HUDEP-2 (cell line): ENCODE results near the gene CEP112.
A peak's percentile ranks its signal among the peaks of the same experiment; 100 is the strongest.
"Not testable (repeated sequence)": the region's sequence is repeated elsewhere in the genome, so short reads cannot be mapped to it uniquely, and the experiment has no call there.

Experiments used
- DNase-seq, 76 experiments: peaks; one replicate each; lab custom pipeline; 2025; ENCODE audit not compliant: unreplicated experiment in 76 of 76; lab: John Stamatoyannopoulos, UW

The CEP112 gene

GRCh38 chr17:65751263-65751662 is 440.7 kb downstream of the CEP112 start:
- no peak for DNase-seq

- peak in 75 of 76 experiments; percentile 3 to 93 (median 78) for DNase-seq
Observed at GRCh38 chr17:65750631-65751115, 441.3 kb downstream of the CEP112 start.

- DNase-seq = no peak
Observed at GRCh38 chr17:65750166-65750565, 441.8 kb downstream of the CEP112 start.

DNA sequence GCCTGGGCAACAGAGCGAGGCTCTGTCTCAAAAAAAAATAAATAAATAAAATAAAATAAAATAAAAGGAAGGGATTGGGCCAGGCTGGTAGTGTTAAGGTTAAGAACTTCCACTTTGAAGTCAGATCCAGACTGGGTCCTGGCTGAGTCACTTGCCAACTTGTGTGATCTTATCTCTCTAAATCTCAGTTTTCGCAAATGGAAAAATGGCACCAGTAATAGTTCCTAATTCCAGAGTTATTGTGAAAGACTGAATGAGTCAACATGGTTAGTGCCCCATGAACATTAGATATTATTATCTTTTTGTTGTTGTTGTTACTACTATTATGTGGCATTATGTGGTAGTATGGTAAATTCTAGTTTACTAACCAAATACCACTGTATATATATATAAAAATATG is 442.5 kb downstream of the CEP112 start:
- DNase-seq = no peak

GRCh38 chr17:65745241-65745640 is 446.7 kb downstream of the CEP112 start:
- no peak for DNase-seq

DNA sequence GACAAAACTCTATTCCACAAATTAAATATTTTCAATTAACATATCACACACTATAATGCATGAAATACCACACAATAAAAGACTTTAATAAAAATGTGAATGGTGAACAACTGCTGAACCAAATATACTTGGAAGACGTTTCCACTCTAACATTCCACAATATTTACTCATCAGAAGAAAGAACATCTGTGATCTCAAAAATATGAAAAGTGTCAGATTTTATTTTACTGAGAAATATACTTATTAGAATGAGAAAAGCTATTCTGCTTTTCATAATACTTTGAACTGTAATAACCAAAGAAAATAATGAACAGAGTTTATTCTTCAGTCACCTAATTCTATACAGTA is 448.7 kb downstream of the CEP112 start:
- DNase-seq = no peak

- no peak for DNase-seq
Observed at GRCh38 chr17:65742403-65743307, 449.3 kb downstream of the CEP112 start.

DNA sequence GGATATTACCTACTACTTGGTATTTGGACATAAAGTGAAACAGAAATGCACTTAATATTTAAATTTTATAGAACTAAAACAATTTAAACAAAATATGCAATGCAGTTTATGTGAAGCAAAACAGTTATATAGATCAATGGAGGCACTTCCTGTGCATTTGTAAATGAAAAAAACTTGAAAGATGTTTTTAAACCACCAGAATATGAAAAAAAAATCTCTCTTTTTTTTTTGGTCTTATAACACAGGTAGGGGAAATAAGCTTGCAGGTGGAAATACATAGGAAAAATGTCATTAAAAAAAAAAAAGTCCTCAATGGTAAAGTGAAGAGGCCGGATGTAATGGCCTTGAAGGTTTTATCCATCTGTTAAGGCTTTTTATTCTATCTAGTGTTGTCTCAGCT is 450.2 kb downstream of the CEP112 start:
- no peak for DNase-seq

GRCh38 chr17:65739034-65739433 is 452.9 kb downstream of the CEP112 start:
- no peak for DNase-seq

DNA sequence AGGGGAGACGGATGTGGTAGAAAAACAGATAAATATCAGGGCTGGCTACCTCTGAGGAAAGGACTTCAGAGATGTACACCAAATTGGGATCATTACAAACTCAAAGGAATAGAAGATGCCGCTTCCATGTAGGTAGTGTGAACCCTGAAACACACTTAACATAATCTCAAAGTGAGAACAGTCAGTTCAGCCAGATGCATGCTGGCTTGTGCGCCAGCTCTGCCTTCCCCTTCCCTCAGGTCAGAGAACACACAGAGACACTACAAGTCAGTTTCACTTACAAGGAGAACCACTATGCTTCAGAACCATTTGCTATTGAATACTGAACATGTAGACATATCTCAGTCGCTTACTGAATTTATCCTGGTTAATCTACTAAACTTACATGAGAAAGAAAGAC is 454.5 kb downstream of the CEP112 start:
- DNase-seq = no peak

DNA sequence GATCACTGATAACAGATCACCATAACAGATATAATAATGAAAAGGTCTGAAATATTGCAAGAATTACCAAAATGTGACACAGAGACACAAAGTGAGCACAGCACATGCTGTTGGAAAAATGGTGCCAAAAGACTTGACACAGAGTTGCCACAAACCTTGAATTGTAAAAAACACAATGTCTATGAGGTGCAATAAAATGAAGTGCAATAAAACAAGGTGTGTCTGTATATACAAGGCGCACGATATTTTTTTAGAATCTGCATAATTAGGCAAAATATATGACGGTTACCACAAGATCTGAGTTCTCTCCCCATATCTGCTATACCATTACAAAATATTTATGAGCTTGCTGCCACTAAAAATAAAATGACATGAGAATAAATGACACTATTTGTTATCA is 458.6 kb downstream of the CEP112 start:
- DNase-seq = no peak

DNA sequence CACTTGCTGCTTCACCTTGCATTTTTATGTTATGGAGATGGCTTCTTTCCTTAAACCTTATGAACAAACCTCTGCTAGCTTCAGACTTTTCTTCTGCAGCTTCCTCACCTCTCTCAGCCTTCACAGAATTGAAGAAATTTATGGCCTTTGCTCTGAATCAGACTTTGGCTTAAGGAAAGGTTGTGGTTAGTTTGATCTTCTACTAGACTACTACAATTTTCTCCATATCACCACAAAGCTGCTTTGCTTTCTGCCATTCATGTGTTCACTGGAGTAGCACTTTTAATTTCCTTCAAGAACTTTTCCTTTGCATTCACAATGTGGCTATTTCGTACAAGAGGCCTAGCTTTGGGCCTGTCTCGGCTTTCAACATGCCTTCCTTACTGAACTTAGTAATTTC is 459.3 kb downstream of the CEP112 start:
- DNase-seq = not testable (repeated sequence)

GRCh38 chr17:65730711-65731169 is 461.2 kb downstream of the CEP112 start:
- DNase-seq = no peak

DNA sequence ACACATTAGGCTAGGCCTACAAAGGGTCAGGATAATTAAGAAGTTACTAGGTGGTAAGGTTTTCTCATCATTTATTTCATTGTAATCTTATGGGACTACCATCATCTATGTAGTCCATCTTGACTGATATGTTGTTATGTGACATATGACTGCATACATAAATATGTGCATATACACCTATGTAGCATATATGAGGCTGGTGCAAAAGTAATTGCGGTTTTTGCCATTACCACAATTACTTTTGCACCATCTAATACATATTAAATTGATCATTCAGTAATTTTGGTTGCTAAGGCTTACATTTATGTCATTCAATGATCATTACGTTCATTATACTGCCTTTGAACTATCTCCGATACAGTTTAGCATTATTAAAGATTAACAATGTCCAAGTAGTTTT is 462.7 kb downstream of the CEP112 start:
- DNase-seq = no peak

DNA sequence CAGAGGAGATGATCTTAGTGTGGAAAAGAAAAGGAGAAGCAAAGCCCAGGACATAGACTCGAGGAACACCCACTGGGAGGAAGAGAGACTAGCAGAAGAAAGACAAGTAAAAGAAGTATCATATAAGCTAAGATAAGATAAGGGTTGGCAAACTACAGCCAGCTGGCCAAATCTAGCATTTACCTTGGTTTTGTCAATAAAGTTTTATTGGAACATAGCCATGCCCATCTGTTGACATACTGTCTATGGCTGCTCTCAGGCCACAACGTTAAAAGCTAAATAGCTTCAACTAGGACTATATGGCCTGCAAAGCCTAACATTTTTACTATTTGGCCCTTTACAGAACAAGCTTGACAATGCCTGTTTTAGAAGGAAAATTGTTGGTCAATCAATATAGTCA is 464.1 kb downstream of the CEP112 start:
- DNase-seq = no peak

DNA sequence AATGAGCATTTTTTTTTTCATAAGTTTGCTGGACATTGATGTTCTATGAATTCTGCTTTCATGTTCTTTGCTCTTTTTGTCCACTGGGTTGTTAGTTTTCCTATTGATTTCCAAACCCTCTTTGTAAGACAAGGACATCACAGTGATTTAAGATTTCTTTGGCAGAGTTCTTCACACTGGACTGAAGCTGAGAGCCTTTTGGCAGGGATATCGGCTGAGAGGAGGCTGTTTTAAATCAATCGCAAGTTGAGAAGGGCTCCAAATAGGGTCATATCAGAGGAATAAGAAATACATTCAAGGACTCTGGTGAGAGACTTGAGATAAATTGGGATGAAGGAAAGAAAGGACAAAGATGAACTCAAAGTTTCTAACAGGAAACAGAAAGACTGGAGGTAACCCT is 464.7 kb downstream of the CEP112 start:
- DNase-seq = no peak

GRCh38 chr17:65723431-65724151 is 468.3 kb downstream of the CEP112 start:
- no peak for DNase-seq

DNA sequence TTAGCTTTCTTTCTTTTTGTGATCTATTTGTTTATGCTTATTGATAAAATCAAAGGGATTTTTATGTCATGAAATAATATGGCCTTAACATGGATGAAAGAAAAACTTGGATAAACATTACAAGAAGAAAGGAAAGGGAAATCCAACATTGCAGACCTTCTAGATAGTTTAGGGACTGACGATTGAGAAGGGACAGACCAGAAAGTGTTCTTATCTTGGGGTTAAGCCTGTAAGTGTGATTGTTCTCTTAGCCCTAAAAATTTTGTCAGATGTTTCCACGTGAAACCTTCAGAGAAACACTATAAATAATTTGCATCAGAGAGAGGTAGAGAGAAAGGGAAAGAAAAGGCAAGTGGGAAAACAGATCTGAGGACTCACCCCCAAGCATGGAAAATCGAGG is 473.3 kb downstream of the CEP112 start:
- DNase-seq = no peak

DNA sequence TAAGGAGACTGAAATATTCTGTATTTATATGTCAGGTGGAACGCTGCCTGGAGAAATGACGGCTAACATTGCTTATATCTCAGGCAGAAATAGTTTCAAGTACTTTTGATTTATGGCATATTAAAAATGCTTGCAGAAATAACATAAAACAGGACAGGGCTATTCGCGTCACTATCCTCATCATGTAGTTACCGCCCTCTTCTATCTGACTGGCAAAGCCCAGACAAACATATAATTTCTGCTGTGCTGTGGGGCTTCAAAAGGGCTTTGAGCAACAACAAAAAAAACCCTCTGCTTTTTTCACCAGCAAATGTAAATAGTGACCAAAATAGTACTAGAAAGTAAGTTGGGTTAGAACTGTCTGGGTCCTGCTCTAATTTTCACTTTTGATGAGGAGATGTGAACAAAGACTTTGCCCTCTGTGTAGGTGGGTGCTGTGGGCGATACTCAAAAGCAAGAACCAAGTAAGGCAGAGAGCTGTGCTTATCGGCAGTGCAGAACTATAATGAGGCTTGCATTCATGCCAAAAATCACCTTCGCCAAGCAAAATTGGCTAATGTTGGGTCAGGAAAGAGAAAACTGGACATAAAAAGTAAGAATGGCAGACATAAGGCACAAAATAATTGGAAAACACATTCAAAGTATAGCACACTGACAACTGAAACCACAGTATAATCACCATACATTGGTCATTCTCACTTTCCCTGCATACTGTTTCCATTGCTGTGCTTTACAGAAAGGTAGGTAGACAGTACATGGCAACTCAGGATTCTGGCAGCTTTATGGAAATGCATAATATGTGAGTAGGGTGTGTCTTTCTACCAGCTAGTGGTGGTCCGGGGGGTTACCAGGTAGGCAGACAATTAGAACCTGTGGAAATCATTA is 479.3 kb downstream of the CEP112 start:
- DNase-seq = no peak

- DNase-seq = no peak
Observed at GRCh38 chr17:65711671-65712276, 480.2 kb downstream of the CEP112 start.
